ENCODE measurements around the gene RNF144B. TPM values are rescaled to one million over a fixed set of nuclear protein-coding genes. Genes with fewer than 3 reads are reported as not detected.

RNF144B gene
- polyA plus RNA-seq, 1 donor, result 10.6 TPM

- DNase-seq (ENCODE audit: low read depth), result no peak
Measured at GRCh38 chr6:18485660-18486435, 98.7 kb downstream of the RNF144B start.

- DNase-seq (ENCODE audit: low read depth), result no peak
Measured at GRCh38 chr6:18488004-18488403, 100.9 kb downstream of the RNF144B start.

GRCh38 chr6:18488526-18489270 is 101.5 kb downstream of the RNF144B start:
- no peak for DNase-seq (ENCODE audit: low read depth)

- DNase-seq (ENCODE audit: low read depth), result no peak
Measured at GRCh38 chr6:18489335-18489734, 102.2 kb downstream of the RNF144B start.

DNA sequence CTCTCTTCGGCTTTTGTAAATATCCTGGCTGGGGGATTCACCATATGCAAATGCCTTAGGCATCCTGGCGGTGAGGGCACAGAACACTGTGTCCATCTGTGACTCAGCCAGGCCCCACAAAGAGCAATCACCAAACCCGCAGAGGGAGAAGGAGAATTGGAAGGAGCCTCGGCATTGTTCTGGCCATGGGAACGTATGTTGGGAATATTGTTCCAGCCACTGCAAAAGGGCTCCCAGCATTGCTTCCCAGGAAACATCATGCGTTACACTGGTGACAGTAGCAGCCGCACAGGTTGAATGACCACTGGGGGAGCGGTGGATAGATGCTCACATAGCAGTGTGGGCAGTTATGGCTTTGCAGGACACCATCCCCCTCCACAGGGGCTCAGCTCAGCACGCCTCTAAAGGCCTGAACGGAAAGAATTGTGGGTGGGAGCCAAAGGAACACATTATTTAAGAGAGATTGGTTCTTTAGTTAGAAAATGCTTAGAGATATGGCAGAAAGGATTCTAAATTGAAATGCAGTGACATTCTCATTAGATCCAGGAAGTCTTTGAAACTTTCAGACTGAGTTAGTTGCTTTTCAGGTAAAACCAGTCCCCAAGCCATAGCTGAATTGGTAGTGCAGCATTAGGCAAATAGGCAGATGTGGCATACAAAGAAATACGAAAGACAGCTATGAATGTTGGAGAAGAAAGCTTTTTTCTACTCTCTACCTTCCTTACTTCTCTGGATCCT is 104.3 kb downstream of the RNF144B start:
- DNase-seq (ENCODE audit: low read depth), result no peak

DNA sequence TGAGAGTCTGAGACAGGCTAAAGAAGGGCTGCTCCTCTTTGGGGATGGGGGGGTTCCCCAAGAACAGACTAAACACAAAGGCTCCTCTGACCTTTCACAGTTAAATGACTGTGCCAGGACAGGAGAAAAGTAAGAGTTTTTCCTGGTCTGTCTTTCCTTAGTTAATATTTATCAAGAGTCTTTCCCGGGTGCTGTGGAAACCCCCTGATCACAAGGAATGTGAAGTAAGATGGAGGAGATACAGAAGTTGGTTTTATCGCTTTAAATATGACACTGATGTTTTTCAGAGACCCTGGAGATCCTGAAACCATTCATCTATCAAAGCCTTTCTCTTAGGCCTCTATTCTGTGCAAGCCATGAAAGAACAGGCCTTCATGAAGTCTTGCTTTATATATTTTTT is 105.8 kb downstream of the RNF144B start:
- DNase-seq (ENCODE audit: low read depth), result no peak

GRCh38 chr6:18493382-18493891 is 106.3 kb downstream of the RNF144B start:
- no peak for DNase-seq (ENCODE audit: low read depth)

- no peak for DNase-seq (ENCODE audit: low read depth)
Measured at GRCh38 chr6:18493925-18494324, 106.8 kb downstream of the RNF144B start.

DNA sequence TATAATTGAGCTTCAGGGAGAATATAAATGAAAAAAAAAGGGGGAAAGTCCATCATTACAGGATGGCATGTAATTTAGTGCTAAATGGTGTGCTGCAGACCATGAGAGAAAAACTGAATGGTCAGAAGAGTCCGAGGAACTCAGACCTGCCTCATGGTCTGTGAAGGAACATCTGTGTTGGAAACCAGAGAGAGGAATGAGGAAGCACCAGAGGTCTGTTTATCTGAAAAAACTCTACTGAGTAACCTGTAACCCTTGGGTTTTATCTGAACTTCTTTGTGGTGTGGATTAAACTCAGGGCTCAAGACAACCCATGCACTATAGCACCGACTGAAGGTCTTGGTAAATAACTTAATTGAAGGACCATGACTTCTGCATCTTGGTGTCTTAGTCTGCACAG is 108.1 kb downstream of the RNF144B start:
- DNase-seq (ENCODE audit: low read depth), result no peak

DNA sequence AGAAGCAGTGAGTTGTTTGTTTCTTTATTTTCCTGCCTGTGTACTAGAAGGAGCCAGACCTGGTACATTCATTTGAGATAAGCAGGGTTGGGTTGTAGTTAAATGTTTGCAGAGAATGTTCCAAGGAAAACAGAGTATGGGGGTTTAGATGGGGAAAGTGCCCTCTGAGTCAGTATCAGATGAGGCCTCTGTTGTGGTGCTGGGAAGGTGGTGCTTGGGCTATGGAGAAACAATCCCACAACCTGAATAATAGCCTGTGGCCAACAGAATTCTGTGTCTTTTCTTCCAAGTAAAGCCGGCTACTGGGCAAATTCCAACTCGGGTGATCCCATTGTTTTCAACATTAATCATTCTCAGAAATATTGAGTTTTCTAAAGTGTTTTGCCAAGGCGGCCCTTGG is 109.3 kb downstream of the RNF144B start:
- DNase-seq (ENCODE audit: low read depth), result no peak

DNA sequence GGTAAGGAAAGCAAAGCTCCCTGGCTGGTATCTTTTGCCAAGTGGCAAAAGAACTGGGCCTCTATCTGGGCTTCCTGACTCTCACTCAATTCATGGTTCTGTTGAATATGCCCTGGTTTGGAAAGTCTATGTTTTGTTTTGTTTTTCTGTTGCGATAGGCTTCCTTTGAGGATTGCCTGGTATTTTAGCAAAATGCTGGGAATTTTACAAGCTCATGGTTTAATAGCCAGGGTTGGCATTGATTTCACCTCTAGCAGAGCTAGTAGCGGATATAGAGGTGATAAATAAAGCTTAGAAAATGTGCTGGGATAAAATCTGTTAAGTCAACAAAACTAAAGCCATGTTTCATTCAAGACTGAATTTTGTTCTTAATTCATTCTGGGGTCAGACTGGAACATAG is 109.9 kb downstream of the RNF144B start:
- no peak for DNase-seq (ENCODE audit: low read depth)

GRCh38 chr6:18498408-18498807 is 111.3 kb downstream of the RNF144B start:
- DNase-seq (ENCODE audit: low read depth), result no peak

DNA sequence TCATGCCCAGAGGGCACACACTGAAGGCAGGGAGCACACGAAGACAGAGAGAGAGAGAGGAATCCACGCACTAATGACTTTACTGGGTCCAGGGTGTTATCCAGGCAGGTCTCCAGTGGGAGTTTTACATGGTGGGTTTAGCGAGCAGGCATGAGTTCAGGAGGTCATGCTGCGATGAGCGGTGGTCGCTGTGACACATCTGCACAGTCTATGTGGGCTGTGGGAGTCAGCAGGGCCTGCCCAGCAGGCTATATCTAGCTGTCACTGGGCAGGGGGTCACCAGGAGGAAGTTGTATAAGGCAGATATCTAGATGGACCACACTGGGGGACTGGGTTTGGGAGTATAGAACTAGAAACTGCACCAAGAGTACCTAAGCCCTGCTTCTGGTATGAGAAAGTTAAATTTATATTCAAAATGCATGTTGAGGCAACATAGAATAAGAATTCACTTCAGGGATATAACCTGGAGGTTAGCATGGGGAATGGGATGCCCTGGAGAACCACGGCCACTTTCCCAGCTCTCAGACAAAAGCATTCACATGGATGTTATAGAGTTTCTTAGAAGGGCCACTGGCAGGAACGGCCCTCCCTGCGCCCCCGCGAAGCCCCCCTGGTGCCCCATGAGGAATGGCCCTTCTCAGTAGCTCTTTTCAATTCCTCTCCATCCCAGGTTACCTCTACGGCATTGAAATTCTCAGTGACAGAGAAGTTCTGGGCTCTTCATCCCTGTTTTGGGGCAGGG is 113.9 kb downstream of the RNF144B start:
- DNase-seq (ENCODE audit: low read depth), result no peak

DNA sequence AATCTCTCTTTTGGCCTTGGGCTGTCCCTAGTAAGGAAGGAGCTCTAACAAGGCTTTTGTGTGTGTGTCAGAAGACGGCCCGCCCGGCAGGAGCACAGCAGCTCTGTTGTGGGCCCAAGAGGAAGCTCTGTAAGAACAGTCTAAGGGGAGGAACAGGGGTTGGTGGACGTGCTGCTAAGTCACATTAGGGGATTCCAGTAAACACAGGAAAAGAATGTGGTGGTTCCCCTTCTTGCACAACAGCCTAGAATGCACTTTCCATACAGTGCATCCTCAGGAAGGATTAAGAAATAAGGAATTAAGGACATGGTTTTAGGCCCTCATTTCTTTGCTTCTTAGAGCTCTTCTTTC is 114.5 kb downstream of the RNF144B start:
- no peak for DNase-seq (ENCODE audit: low read depth)

DNA sequence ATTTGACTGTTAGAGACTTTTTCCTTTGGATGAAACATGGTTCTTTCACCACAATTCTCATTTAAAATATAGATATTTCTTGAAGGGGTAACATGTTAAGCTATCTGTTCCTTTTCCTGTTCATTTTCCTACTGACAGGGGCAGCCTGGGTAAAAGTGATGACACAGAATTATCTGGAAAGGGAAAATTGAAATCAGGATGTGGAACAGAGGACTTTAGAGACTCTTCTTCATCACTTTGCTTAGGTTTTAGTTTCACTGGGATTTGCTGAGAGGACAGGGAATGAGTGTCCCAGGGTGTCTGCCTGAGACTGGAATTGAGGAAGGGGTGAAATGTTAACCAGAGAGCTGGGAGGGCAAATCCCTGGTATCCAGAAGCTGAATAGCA is 116.0 kb downstream of the RNF144B start:
- DNase-seq (ENCODE audit: low read depth), result no peak

- peak; percentile 51 for DNase-seq (ENCODE audit: low read depth)
Measured at GRCh38 chr6:18503593-18504231, 116.6 kb downstream of the RNF144B start.

DNA sequence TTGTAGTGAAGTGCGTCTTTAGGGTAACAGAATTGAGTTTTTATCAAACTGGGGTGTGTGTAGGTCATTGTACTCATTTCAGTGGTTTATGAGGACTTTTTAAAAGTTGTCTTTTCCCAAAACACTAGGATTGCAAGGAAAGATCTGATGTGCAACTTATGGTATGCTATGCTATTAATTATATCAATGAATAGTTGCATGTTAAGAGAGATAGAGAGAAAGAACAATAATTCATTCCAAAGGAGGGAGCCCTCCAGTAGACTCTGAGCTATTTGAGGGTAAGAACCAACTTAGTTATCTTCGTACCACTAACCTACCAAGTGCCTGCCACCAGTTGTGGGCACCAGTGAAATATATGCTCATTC is 117.1 kb downstream of the RNF144B start:
- DNase-seq (ENCODE audit: low read depth), result no peak

DNA sequence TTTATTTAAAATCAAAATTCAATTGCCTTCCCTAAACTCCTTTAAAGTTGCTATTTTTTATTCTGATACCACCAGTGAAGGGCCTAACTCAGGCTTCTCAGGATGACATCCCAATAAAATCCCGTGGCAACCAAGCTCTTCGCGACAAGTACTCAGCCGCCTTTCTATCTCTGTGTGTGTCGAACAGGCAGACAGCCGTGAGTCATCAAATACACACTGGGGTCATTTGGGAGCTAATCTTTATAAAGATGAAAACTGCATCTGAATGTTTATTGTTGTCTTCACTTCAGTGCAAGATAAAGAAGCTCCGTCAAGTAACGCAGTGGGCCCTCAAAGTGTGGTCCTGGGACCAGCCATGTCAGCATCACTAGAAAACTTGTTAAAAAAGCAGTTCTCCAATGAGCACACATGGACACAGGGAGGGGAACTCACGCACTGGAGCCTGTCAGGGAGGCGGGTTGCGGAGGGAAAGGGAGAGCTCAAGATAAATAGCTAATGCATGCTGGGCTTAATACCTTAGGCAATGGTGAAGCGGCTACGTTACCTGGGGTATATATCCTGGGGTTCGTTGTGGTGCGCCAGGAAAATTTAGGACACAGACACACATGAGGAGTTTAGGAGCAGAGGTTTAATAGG is 119.3 kb downstream of the RNF144B start:
- DNase-seq (ENCODE audit: low read depth), result no peak

- DNase-seq (ENCODE audit: low read depth), result no peak
Measured at GRCh38 chr6:18507018-18507415, 119.9 kb downstream of the RNF144B start.

DNA sequence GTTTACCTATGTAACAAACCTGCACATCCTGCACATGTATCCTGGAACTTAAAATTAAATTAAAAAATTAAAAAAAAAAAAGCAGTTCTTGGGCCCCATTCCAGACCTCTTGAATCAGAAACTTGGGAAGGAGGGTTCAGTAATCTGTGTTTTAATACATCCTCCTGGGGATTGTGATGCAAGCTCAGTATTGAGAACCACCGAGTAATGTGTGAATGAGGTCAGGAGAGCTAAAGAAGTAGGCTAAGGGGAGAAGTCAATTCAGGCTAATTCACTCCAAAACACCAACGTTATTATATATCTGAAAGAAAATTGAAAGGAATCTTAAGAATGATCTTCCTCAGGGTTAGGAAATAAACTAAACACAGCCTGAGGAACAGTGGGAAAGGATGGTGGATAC is 120.4 kb downstream of the RNF144B start:
- no peak for DNase-seq (ENCODE audit: low read depth)
